ENCODE data around the gene GBX1.

The GBX1 gene

DNA sequence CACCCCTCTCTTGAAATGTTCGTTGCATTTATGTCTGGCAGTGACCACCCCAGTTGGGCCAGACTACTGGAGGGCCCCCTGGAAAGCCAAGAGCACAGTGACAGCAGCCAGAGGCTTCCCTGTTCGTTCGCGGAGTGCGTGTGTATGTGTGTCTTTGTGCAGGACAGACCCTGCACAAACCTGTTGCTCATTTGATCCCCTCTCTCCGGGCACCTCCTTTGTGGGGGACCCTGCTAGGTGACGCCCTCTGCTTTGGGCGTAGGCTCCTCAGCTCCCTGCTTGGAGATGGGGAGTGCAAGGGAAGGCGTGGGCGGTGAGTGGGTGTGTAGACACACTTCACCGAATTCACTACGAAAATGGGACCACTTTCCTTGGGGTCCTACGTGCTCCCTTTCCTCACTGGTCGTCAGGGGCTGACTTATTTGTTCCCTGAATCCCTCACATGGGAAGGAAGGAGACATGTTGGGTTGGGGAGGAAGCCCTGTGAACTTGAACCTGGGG is 42.5 kb downstream of the GBX1 start:
- ChIA-PET POLR2A (ENCODE audit: low non-redundant PET) (no interaction called here), CTCF (interaction anchor here (0.6 to 1.4 kb wide), 3 partner anchors 11 to 119 kb away, joined by 3 to 11 read pairs (median 5); no protein-coding TSS in a partner anchor)
- H3K27ac ChIP-seq = no peak overlapping the region
- TF ChIP-seq, protein P1, sequence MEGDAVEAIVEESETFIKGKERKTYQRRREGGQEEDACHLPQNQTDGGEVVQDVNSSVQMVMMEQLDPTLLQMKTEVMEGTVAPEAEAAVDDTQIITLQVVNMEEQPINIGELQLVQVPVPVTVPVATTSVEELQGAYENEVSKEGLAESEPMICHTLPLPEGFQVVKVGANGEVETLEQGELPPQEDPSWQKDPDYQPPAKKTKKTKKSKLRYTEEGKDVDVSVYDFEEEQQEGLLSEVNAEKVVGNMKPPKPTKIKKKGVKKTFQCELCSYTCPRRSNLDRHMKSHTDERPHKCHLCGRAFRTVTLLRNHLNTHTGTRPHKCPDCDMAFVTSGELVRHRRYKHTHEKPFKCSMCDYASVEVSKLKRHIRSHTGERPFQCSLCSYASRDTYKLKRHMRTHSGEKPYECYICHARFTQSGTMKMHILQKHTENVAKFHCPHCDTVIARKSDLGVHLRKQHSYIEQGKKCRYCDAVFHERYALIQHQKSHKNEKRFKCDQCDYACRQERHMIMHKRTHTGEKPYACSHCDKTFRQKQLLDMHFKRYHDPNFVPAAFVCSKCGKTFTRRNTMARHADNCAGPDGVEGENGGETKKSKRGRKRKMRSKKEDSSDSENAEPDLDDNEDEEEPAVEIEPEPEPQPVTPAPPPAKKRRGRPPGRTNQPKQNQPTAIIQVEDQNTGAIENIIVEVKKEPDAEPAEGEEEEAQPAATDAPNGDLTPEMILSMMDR (conservative IDR thresholded peaks at IDR 0.05; ENCODE audit: low read depth) = no peak
- no peak for DNase-seq (ENCODE audit: low spot score)

DNA sequence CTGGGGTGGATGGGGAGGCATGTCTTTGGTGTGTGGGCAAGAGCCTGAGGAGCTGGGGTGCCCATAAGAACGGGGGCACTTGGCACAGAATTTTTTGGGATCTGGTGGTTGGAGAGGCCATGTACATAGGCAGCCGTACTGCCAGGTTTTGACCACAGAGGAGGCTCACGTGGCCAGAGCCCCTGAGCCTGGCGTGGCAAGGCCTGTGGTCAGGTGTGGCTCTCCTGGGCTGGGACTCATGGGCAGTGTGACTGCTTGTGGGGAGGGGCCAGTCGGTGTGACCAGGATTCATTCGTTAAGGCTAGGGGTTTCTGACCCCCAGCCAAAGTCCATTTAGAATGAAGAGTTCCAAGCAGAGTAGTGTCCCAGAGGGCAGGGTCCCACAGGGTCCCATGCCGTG is 43.0 kb downstream of the GBX1 start:
- no peak for DNase-seq (ENCODE audit: low spot score)
- CTCF ChIA-PET = interaction anchor here (0.6 to 1.4 kb wide), 7 partner anchors 11 to 954 kb away, joined by 3 to 11 read pairs (median 3); no protein-coding TSS in a partner anchor
- POLR2A ChIA-PET (ENCODE audit: low non-redundant PET) = no interaction called here
- TF ChIP-seq, protein P1 (conservative IDR thresholded peaks at IDR 0.05; ENCODE audit: low read depth) = no peak
- peak overlapping the region; percentile 23; the same call in 1 of the 2 replicates for H3K27ac ChIP-seq

DNA sequence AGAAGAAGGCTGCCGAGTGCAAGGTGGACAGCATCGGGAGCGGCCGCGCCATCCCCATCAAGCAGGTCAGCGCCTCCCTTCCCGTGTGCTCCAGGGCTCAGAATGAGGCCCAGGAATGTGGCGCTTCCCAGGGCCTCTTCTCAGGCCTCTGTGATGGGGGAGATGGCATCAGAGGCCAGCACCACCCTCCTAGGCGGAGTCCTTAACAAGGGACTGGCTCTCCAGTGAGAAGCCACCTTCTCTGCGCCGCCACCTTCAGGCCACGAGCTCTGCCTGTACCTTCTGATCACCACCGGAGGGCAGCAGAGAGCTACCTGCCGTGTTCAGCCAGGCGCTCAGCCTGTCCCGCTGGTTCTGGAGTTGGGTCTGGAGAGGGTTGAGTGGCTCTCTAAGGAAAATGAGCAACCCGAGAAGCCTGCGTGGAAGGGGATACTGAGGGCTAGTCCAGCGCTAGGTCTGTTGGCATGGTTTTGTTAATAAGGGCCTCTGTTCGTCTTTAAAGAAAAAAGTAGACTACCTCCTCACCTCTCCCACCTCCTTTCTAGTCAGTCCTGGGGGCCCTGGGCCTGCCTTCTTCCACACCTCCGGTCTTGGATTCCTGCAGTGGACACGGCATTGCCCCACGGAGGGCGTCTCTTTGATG is 43.6 kb downstream of the GBX1 start:
- DNase-seq (ENCODE audit: low spot score) = peak; percentile 72
- H3K27ac ChIP-seq = peak overlapping the region; percentile 23; the same call in 1 of the 2 replicates
- TF ChIP-seq, protein P1 (conservative IDR thresholded peaks at IDR 0.05; ENCODE audit: low read depth) = peak; percentile 99
- ChIA-PET POLR2A (ENCODE audit: low non-redundant PET) (no interaction called here), CTCF (interaction anchor here (0.6 to 1.4 kb wide), 11 partner anchors 11 to 954 kb away, joined by 3 to 11 read pairs (median 4); no protein-coding TSS in a partner anchor)

DNA sequence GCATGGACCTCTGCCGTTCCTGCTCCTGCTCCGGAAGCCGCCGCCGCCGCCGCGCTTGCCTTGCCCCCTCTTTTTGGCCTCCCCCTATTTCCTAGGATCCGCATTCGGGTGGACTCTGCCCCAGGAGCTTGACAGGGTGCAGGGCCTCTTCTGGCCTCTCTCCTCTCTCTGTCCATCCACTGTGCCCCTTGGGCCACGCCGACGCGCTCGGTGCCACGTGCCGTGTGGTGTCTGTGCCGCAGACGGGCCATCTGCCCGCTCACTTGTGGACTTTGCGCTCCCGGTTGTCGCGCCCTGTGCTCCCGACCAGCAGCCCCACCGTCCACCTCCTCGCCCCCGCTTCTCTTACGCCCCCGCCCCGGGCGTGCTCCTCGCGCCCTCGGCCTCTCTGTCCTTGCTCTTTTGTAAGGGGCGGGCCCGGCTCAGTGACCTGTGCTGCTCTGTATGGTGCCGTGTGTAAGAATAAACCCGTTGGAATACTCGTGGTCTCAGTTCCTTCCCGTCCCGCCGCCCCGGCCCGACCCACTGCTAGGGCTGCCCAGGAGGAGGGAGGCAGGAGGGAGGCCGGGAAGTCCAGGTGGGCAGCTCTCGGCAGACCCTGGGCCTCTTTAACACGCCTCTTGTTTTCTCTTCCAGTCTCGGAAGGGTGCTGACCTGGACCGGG is 44.2 kb downstream of the GBX1 start:
- no peak for DNase-seq (ENCODE audit: low spot score)
- peak overlapping the region; percentile 23; the same call in 1 of the 2 replicates for H3K27ac ChIP-seq
- ChIA-PET CTCF (interaction anchor here (0.7 to 1.4 kb wide), 9 partner anchors 10 to 148 kb away, joined by 3 to 11 read pairs (median 4); no protein-coding TSS in a partner anchor), POLR2A (ENCODE audit: low non-redundant PET) (no interaction called here)
- TF ChIP-seq, protein P1 (conservative IDR thresholded peaks at IDR 0.05; ENCODE audit: low read depth) = no peak

DNA sequence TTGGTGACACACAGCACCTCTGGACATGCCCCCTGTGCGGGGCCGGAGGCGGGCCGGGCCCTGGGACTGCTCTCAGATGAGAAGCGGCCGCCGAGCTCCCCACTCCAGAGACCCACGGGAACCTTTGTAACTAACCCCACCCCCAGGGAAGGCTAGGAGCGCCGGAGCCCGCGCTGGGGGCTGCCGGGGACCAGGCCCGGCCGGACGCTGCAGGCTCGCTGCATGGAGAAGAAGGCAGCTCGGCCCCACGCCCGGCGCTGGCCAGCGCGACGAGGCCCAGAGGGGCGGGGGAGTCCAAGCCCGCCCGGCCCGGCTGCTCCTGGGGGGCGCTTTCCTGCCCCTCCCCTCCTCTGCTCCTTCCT is 44.7 kb downstream of the GBX1 start:
- TF ChIP-seq, protein P1 (conservative IDR thresholded peaks at IDR 0.05; ENCODE audit: low read depth) = no peak
- POLR2A ChIA-PET (ENCODE audit: low non-redundant PET) = no interaction called here
- peak overlapping the region; percentile 91 for H3K27ac ChIP-seq
- CTCF ChIA-PET = no interaction called here
- DNase-seq (ENCODE audit: low spot score) = no peak

DNA sequence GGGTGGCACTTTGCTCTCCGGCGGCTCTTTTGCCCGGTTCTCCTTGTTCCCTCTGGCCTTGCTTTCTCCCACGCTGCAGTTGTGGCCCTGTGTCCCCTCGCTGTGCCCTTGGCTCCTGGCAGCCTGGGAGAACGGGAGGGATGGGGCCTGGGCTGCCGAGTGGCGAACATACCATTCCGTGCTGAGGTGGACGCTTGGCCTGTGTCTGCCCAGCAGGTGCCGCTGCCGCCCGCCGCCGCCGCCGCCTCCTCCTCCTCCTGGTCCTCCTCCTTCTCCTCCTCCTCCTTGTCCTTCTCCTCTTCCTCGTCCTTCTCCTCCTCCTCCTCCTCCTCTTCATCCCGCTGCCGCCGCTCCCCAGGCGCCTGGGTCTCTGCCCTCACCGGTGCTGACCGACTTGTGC is 45.2 kb downstream of the GBX1 start:
- POLR2A ChIA-PET (ENCODE audit: low non-redundant PET) = no interaction called here
- TF ChIP-seq, protein P1 (conservative IDR thresholded peaks at IDR 0.05; ENCODE audit: low read depth) = no peak
- no peak for DNase-seq (ENCODE audit: low spot score)
- CTCF ChIA-PET = no interaction called here
- H3K27ac ChIP-seq = peak overlapping the region; percentile 91

All from RWPE1 (cell line).